ENCODE data around the gene PHKB. TPM values are rescaled to one million over a fixed set of nuclear protein-coding genes. Genes with fewer than 3 reads are reported as not detected.

Gene PHKB
- total RNA-seq, 4 donors from 2014 or later = 62.0 to 164 (median 111) TPM

DNA sequence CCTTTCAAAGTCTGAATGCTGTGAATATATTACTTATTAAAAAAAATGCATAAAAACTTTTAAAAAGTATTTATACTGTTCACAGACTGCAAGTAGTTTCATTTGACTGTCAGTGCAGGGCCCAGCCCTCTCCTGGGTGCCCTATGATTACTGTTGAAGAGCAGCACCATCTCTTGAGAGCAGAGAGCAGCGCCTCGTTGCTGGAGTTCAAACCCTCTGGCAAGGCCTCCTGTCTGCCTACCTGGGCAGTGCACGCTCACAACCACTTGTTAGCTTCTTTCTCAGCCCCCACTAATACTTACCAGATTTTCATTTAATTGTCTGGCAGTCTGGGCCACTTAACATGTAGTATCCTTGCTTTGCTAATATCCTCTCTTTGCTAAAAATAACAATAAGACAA lies 233.4 kb downstream of the PHKB start:
- no peak for DNase-seq
- no peaks in the 10 kb centered on the region for H3K9me3 ChIP-seq
- no peak overlapping the region for H3K27ac ChIP-seq
- TF ChIP-seq POLR2A (IDR thresholded peaks at IDR 0.05) = no peak
- TF ChIP-seq, protein P1, sequence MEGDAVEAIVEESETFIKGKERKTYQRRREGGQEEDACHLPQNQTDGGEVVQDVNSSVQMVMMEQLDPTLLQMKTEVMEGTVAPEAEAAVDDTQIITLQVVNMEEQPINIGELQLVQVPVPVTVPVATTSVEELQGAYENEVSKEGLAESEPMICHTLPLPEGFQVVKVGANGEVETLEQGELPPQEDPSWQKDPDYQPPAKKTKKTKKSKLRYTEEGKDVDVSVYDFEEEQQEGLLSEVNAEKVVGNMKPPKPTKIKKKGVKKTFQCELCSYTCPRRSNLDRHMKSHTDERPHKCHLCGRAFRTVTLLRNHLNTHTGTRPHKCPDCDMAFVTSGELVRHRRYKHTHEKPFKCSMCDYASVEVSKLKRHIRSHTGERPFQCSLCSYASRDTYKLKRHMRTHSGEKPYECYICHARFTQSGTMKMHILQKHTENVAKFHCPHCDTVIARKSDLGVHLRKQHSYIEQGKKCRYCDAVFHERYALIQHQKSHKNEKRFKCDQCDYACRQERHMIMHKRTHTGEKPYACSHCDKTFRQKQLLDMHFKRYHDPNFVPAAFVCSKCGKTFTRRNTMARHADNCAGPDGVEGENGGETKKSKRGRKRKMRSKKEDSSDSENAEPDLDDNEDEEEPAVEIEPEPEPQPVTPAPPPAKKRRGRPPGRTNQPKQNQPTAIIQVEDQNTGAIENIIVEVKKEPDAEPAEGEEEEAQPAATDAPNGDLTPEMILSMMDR (IDR thresholded peaks at IDR 0.05) = no peak
- no peaks in the 10 kb centered on the region for H3K4me1 ChIP-seq
- peaks cover 0 to 2% of the 10 kb centered on the region in 2 donors for H3K36me3 ChIP-seq
- no peaks in the 10 kb centered on the region for H3K27me3 ChIP-seq
- intact Hi-C loops (cut with DNase I; ENCODE audit: low total_unique reads) = no loop called here
- H3K4me3 ChIP-seq = no peak overlapping the region

DNA sequence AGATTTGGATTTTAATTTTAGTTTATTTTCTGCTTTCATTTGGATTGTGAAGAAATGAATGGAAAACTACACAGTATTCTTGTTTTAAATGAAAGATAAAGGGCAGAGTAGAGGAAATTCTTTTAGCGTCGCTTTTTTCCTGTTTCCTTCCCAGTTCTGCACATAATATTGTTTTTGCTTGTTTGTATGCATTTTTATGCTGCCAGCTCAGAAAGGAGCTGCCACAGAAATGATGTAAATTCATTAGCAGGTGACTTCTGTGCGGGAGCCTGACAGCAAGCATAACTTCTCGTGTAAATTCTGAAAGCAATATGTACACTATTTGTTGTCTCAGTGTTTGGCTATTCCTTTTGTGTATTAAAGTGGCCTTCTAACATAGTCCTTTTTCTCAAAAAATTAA lies 234.6 kb downstream of the PHKB start:
- H3K36me3 ChIP-seq = no peaks in the 10 kb centered on the region
- DNase-seq = no peak
- H3K4me1 ChIP-seq = no peaks in the 10 kb centered on the region
- no peaks in the 10 kb centered on the region for H3K27me3 ChIP-seq
- H3K27ac ChIP-seq = no peak overlapping the region
- no peak overlapping the region for H3K4me3 ChIP-seq
- H3K9me3 ChIP-seq = no peaks in the 10 kb centered on the region
- intact Hi-C loops (cut with DNase I; ENCODE audit: low total_unique reads) = no loop called here
- no peak for TF ChIP-seq POLR2A (IDR thresholded peaks at IDR 0.05)
- TF ChIP-seq, protein P1 (IDR thresholded peaks at IDR 0.05) = no peak

GRCh38 chr16:47697826-47698225 lies 236.7 kb downstream of the PHKB start:
- TF ChIP-seq, protein P1 (IDR thresholded peaks at IDR 0.05) = no peak
- TF ChIP-seq POLR2A (IDR thresholded peaks at IDR 0.05) = no peak
- Histone ChIP-seq H3K4me1 (no peaks in the 10 kb centered on the region), H3K27ac (no peak overlapping the region), H3K4me3 (no peak overlapping the region), H3K9me3 (no peaks in the 10 kb centered on the region), H3K36me3 (no peaks in the 10 kb centered on the region), H3K27me3 (no peaks in the 10 kb centered on the region)
- intact Hi-C loops (cut with DNase I; ENCODE audit: low total_unique reads) = no loop called here
- no peak for DNase-seq

DNA sequence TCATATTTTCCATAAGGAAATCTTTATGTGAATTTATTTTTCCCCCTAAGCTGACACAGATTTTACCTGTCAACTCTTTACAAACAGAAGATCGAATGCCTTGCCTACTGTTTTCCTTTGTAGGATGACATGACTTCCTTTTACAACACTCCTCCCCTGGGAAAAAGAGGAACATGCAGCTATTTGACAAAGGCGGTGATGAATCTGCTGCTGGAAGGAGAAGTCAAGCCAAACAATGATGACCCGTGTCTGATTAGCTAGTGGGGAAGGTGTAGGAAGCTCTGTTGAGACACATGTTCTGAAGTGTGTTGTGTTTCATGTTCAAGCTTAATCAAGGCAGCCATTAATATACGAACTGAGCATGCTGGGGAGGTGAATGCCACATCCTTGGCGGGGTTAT lies 238.0 kb downstream of the PHKB start:
- no peaks in the 10 kb centered on the region for H3K9me3 ChIP-seq
- no peak overlapping the region for H3K4me3 ChIP-seq
- DNase-seq = no peak
- H3K27me3 ChIP-seq = no peaks in the 10 kb centered on the region
- no peaks in the 10 kb centered on the region for H3K36me3 ChIP-seq
- TF ChIP-seq POLR2A (IDR thresholded peaks at IDR 0.05) = no peak
- no peaks in the 10 kb centered on the region for H3K4me1 ChIP-seq
- intact Hi-C loops (cut with DNase I; ENCODE audit: low total_unique reads) = no loop called here
- H3K27ac ChIP-seq = no peak overlapping the region

DNA sequence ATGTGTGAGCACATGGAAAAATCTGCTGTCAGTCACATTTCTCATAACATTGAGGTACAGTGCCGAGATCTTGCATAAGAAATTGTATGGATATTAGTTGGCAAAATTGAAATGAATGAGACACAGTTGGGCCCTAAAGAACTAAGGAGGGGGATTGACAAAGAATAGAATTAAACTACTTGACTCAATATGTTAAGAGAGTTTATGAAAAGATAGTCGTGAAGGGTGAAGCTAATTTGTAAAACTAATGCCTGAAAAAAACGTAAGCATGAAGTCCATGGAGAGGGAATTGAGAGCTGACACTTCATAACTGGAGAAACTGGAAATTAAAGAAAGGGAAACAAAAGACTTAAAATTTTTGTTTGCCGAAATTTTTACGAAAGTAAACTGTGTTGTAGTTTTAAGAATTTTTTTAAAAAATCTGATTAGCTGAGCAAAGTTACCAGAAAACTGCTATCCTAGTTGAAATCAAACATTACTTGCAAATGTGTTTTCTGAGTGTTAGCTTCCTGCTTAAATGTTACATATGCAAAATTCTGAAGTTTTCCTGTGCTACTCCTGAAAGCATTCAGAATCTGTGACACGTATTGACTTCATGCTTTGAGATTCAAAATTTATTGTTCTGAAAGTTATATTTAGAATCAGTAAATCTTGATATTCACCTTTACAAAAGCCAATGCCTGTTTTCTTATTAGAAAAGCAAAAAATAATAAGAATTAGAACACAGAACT lies 239.9 kb downstream of the PHKB start:
- no peak for DNase-seq
- Histone ChIP-seq H3K27me3 (no peaks in the 10 kb centered on the region), H3K36me3 (no peaks in the 10 kb centered on the region), H3K4me1 (no peaks in the 10 kb centered on the region), H3K9me3 (no peaks in the 10 kb centered on the region), H3K4me3 (no peak overlapping the region), H3K27ac (no peak overlapping the region)
- TF ChIP-seq, protein P1 (IDR thresholded peaks at IDR 0.05) = no peak
- TF ChIP-seq POLR2A (IDR thresholded peaks at IDR 0.05) = no peak
- intact Hi-C loops (cut with DNase I; ENCODE audit: low total_unique reads) = no loop called here

Data from uterus (tissue), 4 donors.